Stimulated activated CD4-positive, alpha-beta T cell treated with anti-CD3 and anti-CD28 coated beads, Interleukin-4, amount 100 ng/mL, for 24 hours (primary cell): ENCODE measurements around the gene XRCC5.
"Not testable (repeated sequence)": the region's sequence is repeated elsewhere in the genome, so short reads cannot be mapped to it uniquely, and the experiment has no call there.

Experiments
- DNase-seq: peaks from one replicate; pipeline ENCODE4 v3.0.0-alpha.2; 2020

XRCC5 gene

GRCh38 chr2:216108967-216109921, at the start of gene XRCC5:
TSS of gene XRCC5 (plus strand) at chr2:216109348. CDS start at chr2:216109437, 89 bp downstream.
- DNase-seq = peak; percentile 98

DNA sequence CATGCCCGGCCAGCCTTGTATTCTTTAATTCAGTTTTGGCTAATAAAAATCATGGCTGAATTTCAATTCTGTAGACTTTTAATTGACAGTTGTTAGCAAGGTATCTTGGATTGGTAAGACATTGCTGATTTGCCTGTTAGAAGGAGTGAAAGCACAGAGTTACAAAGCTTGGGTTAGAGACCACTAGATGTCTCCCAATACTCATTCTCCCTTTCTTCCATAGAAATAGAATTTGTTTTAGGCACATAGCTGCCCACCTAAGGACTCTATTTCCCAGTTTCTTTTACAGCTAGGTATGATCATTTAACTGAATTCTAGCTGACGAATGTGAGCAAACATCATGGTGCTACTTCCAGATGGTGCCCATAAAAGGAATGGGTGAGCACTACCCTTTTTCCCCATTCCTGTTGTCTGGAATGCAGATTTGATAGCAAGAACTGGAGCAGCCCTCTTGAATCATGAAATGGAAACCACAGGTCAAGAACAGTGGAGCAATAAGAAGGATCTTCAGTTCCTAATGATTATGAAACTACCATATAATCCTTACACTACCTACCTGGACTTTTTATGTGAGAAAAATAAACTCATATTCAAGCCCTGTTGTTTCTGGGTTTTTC, 45.0 kb upstream of the XRCC5 start:
- no peak for DNase-seq

DNA sequence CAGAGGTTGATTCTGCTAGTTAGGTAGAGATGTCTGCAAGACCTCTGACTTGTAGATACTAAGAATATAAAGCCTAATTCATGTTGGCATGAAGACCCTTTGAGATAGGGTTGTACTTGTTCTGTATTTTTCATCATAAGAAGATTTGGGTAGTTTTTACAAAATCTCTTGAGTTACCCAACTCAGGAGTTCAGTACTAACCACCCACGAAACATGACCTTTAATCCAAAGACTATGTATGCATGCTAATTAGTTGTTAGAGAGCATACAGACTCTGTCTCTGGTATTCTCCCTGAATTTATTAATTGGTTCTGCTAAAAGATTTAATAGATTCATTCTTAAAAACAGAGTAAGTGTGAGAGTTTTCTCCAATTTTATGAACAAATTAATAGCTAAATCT, 44.5 kb upstream of the XRCC5 start:
- DNase-seq = no peak

- DNase-seq = no peak
These were observed 42.9 kb upstream of the XRCC5 start for GRCh38 chr2:216066230-216066629.

DNA sequence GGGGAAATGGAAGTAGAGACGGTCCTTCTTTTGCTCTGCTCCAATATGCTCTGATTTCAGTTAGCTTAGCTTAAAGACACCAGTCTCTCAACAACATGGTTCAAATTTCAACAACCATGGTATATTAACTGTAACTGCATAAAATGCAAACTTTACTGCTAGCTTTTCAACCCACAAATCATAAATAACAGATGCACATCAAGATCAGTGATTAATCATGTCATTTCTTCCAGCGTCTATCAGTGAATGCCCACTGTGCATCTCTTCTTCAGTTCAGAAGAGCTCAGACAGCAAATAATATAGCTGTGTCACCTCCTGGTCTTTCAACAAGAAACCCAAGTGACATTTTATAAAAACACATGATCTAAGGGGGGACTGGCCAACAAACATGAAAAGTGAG, 40.1 kb upstream of the XRCC5 start:
- DNase-seq = no peak

DNA sequence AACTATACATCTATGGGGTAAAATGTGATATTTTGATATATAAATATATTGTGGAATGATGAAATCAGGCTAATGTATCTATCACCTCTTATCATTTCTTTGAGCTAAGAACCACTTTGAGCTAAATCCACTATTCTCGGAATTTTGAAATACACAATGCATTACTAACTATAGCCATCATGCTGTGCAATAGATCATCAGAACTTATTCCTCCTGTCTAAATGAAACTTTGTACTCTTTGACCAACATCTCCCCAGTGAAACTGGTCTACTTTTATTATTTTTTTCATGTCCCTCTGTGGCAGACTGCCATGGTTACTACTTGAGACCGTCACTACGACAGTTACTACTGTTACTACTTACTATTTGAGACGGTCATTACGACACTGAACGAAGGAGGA, 39.0 kb upstream of the XRCC5 start:
- DNase-seq = no peak

DNA sequence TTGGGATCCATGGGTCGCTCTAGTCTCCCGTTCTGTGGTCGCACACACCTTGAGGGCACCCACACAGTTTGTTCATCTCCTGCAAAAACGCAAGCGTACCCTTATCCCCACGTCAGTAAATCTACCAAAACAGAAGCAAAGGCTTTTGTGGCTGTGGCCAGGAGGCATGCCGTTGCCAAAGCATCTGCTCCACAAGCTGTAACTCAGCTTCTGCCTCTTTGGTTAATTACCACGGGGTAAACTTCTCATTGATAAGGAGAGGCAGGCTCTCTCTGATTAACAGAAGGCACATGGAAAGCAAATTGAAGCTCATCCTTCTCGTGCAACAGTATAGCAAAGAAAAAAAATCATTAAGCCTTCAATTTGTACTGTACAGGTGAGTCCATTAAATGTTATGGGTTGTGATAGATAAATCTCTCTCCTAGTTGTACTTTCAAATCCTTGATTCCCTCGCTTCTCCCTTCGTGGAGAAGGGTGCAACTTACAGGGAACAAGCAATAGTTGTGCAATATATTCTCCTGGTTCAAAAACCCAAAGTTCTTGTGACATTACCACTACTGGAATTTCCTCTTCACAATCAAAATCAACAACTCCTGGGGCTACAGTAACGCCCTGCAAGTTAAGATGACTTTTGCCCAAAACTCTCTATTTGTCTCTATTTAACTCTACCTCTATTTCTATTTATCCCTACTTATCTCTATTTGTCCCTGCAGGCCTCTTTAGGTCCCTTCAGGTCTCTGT, 37.9 kb upstream of the XRCC5 start:
- no peak for DNase-seq

DNA sequence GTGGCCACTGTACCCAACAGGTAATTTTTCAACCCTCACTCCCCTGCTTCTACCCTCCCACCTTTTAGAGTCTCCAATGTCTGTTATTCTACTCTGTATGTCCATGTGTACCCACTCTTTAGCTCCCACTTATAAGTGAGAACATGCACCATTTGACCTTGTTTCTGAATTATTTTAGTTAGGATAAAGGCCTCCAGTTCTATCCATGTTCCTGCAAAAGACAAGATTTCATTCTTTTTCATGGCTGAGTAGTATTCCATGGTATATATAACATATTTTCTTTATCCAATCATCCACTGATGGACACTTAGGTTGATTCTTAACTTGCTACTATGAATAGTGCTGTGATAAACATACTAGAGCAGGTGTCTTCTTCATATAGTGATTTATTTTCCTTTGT, 36.7 kb upstream of the XRCC5 start:
- DNase-seq = no peak

DNA sequence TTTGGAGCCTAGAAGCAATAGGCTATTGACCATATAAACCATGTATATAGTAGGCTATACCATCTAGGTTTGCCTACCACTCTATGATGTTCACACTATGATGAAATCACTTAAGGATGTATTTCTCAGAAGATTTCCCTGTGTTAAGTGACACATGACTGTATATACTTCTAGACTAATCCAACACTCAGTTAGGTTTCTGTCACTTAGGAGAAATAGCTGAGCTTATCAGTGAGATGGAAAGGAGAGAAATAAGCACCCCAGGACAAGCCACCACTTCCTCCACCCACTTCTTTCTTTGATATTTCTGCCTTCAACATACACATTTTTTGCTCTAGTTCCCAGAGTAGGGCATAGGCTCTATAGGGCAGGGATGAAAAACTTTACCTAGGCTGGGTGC, 35.4 kb upstream of the XRCC5 start:
- no peak for DNase-seq

- DNase-seq = no peak
These were observed 34.8 kb upstream of the XRCC5 start for GRCh38 chr2:216074380-216074779.

DNA sequence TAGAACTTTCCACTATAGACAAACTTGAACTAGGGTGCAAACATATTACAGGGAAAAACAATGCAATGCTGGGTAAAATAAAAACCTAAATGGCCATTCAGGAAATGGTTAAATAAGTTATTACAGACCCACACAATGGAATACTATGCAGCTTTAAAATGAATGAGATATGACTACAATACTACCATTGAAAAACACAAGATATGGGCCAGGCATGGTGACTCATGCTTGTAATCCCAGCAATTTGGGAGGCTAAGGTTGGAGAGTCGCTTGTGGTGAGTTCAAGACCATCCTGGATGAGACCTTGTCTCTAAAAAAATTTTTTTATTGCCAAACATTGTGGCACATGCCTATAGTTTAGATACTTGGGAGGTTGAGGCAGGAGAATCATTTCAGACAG, 34.4 kb upstream of the XRCC5 start:
- no peak for DNase-seq

DNA sequence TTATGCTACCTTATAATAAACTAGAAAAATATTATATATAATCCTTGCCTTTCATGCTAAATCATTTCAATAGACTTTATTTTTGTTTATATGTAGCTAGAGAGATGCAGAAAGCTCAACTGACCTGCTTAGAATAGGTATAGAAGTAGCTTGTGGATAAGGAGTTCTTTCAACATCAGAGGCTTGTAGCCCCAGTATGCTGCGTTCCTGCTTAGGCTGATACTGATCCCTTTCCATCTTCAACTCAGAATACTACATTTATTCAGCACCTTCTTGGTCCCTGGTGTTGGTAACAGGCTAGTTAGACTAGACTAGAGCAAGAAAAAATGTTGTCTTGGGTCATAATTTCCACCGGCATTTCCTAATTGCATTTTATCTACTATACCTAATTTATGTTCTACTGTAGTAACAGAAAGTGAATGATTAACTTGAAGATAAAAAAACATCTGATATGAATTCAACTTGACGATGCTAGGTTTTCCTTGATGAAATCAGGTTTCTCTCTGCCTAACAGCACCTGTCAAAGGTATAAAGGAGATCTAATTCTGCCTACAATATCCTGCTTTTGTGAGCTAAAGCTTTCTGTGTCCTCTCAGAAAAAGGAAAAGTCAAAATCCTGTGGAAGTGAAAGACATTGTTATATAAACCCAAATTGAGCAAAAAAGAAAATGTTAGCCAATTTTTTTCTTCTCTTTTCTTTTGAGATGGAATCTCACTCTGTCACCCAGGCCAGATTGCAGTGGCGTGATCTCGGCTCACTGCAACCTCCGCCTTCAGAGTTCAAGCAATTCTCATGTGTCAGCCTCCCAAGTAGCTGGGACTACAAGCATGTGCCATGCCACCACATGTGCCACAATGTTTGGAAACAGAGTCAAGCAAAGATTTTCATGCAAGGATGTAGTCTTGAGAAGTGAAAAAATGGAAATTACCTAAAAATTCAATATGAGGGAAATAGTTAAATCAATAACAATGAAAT, 33.4 kb upstream of the XRCC5 start:
- DNase-seq = no peak

DNA sequence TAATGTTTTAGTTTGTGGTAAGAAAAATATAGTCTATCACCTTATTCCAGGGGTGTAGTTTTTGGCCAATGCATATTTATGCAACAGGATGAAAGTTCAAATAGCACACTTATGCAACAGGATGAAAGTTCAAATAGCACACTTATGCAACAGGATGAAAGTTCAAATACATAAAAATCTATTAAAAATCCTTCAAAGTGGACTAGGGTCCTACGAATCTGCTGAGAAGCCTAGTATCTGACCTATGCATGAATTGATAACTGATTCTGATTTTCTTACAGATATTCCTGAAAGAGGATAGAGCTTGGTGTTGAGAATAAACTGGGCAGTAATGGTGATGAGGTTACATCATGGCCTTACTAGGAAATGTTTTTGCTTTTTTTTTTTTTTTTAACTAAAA, 30.4 kb upstream of the XRCC5 start:
- DNase-seq = no peak

GRCh38 chr2:216080048-216080447, 29.1 kb upstream of the XRCC5 start:
- not testable (repeated sequence) for DNase-seq

GRCh38 chr2:216081012-216081411, 28.1 kb upstream of the XRCC5 start:
- no peak for DNase-seq

GRCh38 chr2:216081487-216082116, 27.5 kb upstream of the XRCC5 start, which contains the start of the genes PECR and TMEM169:
TSS of gene PECR (minus strand) at chr2:216081809. CDS start at chr2:216081741, 68 bp downstream.
TSS of gene TMEM169 (plus strand) at chr2:216081919. CDS start at chr2:216095964, 14,045 bp downstream.
- DNase-seq = peak; percentile 76

DNA sequence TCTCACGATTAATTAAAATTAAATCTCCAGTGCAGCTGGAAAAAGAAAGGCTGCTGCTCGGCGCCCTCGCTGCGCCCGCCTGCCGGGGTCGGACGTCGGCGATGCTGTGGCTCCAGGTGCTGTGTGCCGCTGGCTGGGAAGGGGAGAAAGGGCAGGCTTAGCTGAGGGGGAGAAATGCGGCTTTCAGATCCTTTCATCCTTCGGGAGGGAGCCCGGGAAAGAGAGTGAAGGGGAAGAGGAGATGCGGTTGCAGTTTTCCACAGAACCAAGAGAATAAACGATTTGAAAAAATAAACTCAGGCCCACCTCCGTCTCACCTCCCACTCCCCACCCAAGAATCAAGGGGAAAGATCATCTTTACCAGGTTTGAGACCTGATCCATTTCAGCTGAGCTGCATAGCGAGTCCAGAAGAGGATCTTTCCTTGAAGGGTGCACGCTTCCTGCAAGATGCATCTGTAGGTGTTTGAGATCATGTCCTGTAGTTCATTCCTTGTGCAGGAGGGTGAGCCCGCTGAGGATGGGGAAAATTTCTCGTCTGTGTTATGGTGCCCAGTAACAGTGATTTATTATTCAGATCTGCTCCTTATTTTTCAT, 26.9 kb upstream of the XRCC5 start:
- no peak for DNase-seq

- peak; percentile 17 for DNase-seq
These were observed 26.3 kb upstream of the XRCC5 start for GRCh38 chr2:216082805-216083204.

DNA sequence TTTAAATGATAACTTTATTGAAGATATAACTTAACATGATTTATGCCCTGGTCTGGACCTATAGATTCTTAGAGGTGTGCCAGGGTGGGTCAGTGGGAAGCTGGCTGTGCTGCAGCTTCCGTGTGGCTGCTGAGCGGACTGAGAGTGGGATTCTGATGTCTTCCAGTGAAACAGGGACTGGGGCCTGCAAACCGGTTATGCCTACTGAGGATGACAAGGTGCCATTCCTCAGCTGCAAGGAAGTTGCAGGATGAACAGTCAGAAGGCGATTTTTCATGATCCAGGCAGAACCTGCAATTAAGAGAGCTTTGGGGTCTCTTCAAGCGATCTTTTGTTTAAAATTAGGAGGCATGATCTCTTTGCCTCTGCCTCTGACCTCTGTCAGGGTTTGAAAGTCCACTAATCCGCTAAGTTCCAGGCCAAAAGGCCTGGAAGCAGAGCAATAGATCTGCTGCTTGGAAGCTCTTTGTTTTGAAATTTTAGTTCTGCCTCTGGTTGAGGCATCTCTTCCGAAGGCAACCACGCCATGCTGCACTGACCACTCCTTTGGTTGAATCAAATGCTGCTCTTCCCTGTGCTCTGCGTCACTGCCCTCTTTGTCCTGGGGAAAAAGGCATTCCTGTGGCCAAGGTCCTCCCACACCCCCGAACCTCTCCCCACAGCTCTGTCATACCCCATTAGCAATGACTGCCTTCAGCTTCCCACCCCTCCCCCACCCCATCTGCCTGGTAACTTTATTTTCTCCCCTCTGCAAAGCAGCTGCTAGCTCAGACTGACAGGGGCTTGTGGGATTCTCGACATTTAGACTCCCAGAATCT, 25.5 kb upstream of the XRCC5 start:
- DNase-seq = no peak

DNA sequence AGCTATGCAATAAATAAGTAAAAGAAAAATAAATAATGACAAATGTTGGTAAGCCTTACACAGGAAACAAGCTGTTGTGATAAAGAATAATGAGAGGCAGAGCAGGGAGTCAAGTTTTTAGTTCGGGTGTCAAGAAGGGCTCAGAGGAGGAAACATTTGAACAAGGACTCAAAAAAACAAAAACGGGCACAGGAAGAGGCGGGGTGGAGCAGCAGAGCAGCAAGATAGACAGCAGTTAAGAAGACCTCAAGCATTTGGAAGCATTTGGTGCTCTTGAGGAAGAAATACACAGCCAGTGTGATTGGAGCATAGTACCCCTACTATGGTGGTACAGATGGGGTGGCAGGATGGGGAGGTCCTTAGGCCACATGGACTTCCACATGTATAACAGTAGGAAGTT, 24.6 kb upstream of the XRCC5 start:
- DNase-seq = peak; percentile 22
